IPS-20b (cell line): ENCODE data around the gene VAV3.

ENCODE experiments used
- H3K27ac ChIP-seq: one replicate; pipeline ENCODE4 v1.5.1; 2013; ENCODE audit warnings: low read length
- H3K27me3 ChIP-seq: 2 replicates; pipeline ENCODE4 v1.6.1; 2013; ENCODE audit warnings: mild to moderate bottlenecking, low read length, inconsistent platforms; ENCODE audit not compliant: insufficient read depth
- H3K36me3 ChIP-seq: 2 replicates; pipeline ENCODE4 v1.6.1; 2013; ENCODE audit warnings: low read depth, mild to moderate bottlenecking, inconsistent platforms, low read length, moderate library complexity; ENCODE audit not compliant: insufficient read depth
- H3K4me1 ChIP-seq: 2 replicates; pipeline ENCODE4 v1.6.1; 2013; ENCODE audit warnings: mild to moderate bottlenecking, control low read depth, inconsistent platforms, low read length, moderate library complexity; ENCODE audit not compliant: insufficient read depth
- H3K4me3 ChIP-seq: 2 replicates; pipeline ENCODE4 v1.5.1; 2013; ENCODE audit warnings: mild to moderate bottlenecking, low read length, inconsistent platforms
- H3K9ac ChIP-seq: 2 replicates; pipeline ENCODE4 v1.6.1; 2013; ENCODE audit warnings: low read depth, mild to moderate bottlenecking, inconsistent platforms, low read length, moderate library complexity
- H3K9me3 ChIP-seq: 2 replicates; pipeline ENCODE4 v1.6.1; 2013; ENCODE audit warnings: mild to moderate bottlenecking, low read depth, low read length, inconsistent platforms; ENCODE audit not compliant: insufficient read depth

Gene VAV3

GRCh38 chr1:107547363-107548155 is 417.4 kb downstream of the VAV3 start:
- H3K27me3 ChIP-seq, result no peaks in the 10 kb centered on the region
- no peak overlapping the region for H3K4me3 ChIP-seq
- H3K9ac ChIP-seq, result no peak overlapping the region
- no peaks in the 10 kb centered on the region for H3K36me3 ChIP-seq
- H3K4me1 ChIP-seq, result no peaks in the 10 kb centered on the region
- no peak overlapping the region for H3K27ac ChIP-seq
- no peaks in the 10 kb centered on the region; the same call in 1 of the 2 replicates for H3K9me3 ChIP-seq

- H3K27me3 ChIP-seq, result no peaks in the 10 kb centered on the region
- H3K9me3 ChIP-seq, result no peaks in the 10 kb centered on the region; the same call in 1 of the 2 replicates
- no peak overlapping the region for H3K9ac ChIP-seq
- no peak overlapping the region for H3K27ac ChIP-seq
- H3K4me3 ChIP-seq, result no peak overlapping the region
- H3K36me3 ChIP-seq, result no peaks in the 10 kb centered on the region
- H3K4me1 ChIP-seq, result no peaks in the 10 kb centered on the region
Observed at GRCh38 chr1:107546576-107546975, 418.4 kb downstream of the VAV3 start.

GRCh38 chr1:107545879-107546278 is 419.1 kb downstream of the VAV3 start:
- Histone ChIP-seq H3K9ac (no peak overlapping the region), H3K9me3 (no peaks in the 10 kb centered on the region; the same call in 1 of the 2 replicates), H3K36me3 (no peaks in the 10 kb centered on the region), H3K4me3 (no peak overlapping the region), H3K27me3 (no peaks in the 10 kb centered on the region), H3K27ac (no peak overlapping the region), H3K4me1 (no peaks in the 10 kb centered on the region)

- Histone ChIP-seq H3K27ac (no peak overlapping the region), H3K27me3 (no peaks in the 10 kb centered on the region), H3K9me3 (no peaks in the 10 kb centered on the region; the same call in 1 of the 2 replicates), H3K9ac (no peak overlapping the region), H3K4me1 (no peaks in the 10 kb centered on the region), H3K36me3 (no peaks in the 10 kb centered on the region), H3K4me3 (no peak overlapping the region)
Observed at GRCh38 chr1:107545056-107545577, 419.9 kb downstream of the VAV3 start.

- Histone ChIP-seq H3K9ac (no peak overlapping the region), H3K27me3 (no peaks in the 10 kb centered on the region), H3K4me3 (no peak overlapping the region), H3K36me3 (no peaks in the 10 kb centered on the region), H3K27ac (no peak overlapping the region), H3K9me3 (no peaks in the 10 kb centered on the region; the same call in 1 of the 2 replicates), H3K4me1 (no peaks in the 10 kb centered on the region)
Observed at GRCh38 chr1:107544285-107544684, 420.7 kb downstream of the VAV3 start.

- H3K9me3 ChIP-seq, result no peaks in the 10 kb centered on the region; the same call in 1 of the 2 replicates
Observed at GRCh38 chr1:107541412-107541811, 423.6 kb downstream of the VAV3 start.

GRCh38 chr1:107538502-107538901 is 426.5 kb downstream of the VAV3 start:
- Histone ChIP-seq H3K9ac (no peak overlapping the region), H3K27me3 (no peaks in the 10 kb centered on the region), H3K4me3 (no peak overlapping the region), H3K36me3 (no peaks in the 10 kb centered on the region), H3K27ac (no peak overlapping the region), H3K4me1 (no peaks in the 10 kb centered on the region), H3K9me3 (no peaks in the 10 kb centered on the region)

More at GRCh38 chr1:107541412-107541811, 423.6 kb downstream of the VAV3 start:
- Histone ChIP-seq H3K27me3 (no peaks in the 10 kb centered on the region), H3K27ac (no peak overlapping the region), H3K9ac (no peak overlapping the region), H3K4me1 (no peaks in the 10 kb centered on the region), H3K36me3 (no peaks in the 10 kb centered on the region), H3K4me3 (no peak overlapping the region)

GRCh38 chr1:107536266-107536665 is 428.7 kb downstream of the VAV3 start:
- Histone ChIP-seq H3K27me3 (no peaks in the 10 kb centered on the region), H3K9ac (no peak overlapping the region), H3K4me1 (no peaks in the 10 kb centered on the region), H3K9me3 (no peaks in the 10 kb centered on the region), H3K36me3 (no peaks in the 10 kb centered on the region), H3K4me3 (no peak overlapping the region), H3K27ac (no peak overlapping the region)

GRCh38 chr1:107535091-107535490 is 429.9 kb downstream of the VAV3 start:
- no peak overlapping the region for H3K9ac ChIP-seq
- no peak overlapping the region for H3K4me3 ChIP-seq
- no peaks in the 10 kb centered on the region for H3K4me1 ChIP-seq
- no peak overlapping the region for H3K27ac ChIP-seq
- no peaks in the 10 kb centered on the region for H3K9me3 ChIP-seq
- no peaks in the 10 kb centered on the region for H3K36me3 ChIP-seq
- no peaks in the 10 kb centered on the region for H3K27me3 ChIP-seq

GRCh38 chr1:107534632-107535031 is 430.3 kb downstream of the VAV3 start:
- Histone ChIP-seq H3K4me1 (no peaks in the 10 kb centered on the region), H3K36me3 (no peaks in the 10 kb centered on the region), H3K4me3 (no peak overlapping the region), H3K9me3 (no peaks in the 10 kb centered on the region), H3K27me3 (no peaks in the 10 kb centered on the region), H3K27ac (no peak overlapping the region), H3K9ac (no peak overlapping the region)

GRCh38 chr1:107533436-107533835 is 431.5 kb downstream of the VAV3 start:
- no peaks in the 10 kb centered on the region for H3K4me1 ChIP-seq
- H3K36me3 ChIP-seq, result no peaks in the 10 kb centered on the region
- no peak overlapping the region for H3K27ac ChIP-seq
- no peaks in the 10 kb centered on the region for H3K9me3 ChIP-seq
- H3K9ac ChIP-seq, result no peak overlapping the region
- H3K27me3 ChIP-seq, result no peaks in the 10 kb centered on the region
- H3K4me3 ChIP-seq, result no peak overlapping the region

GRCh38 chr1:107532318-107532717 is 432.7 kb downstream of the VAV3 start:
- no peaks in the 10 kb centered on the region for H3K36me3 ChIP-seq
- H3K27me3 ChIP-seq, result no peaks in the 10 kb centered on the region
- no peaks in the 10 kb centered on the region for H3K9me3 ChIP-seq
- no peak overlapping the region for H3K27ac ChIP-seq
- H3K4me3 ChIP-seq, result no peak overlapping the region
- H3K9ac ChIP-seq, result no peak overlapping the region
- no peaks in the 10 kb centered on the region for H3K4me1 ChIP-seq
